Prostate gland (tissue), 2 donors: ENCODE measurements around the gene HOXD11.

ENCODE experiments used
- POLR2A ChIP-seq: fragments of 450-650 bp; IDR thresholded peaks from one replicate; pipeline ENCODE4 v1.6.1; 2016; ENCODE audit warnings: antibody characterized with exemption, mild to moderate bottlenecking
- TF ChIP-seq, protein P1 (sequence below), 4 experiments: fragments of 200-600 bp in 2 of 4; fragments of 450-650 bp in 2 of 4; sonication (generic) in 2 of 4; IDR thresholded peaks; 1 replicate in 3 of 4; 2 replicates in 1 of 4; pipeline ENCODE4 v1.5.1; 2016 to 2019; ENCODE audit warnings: antibody characterized with exemption in 4 of 4, mild to moderate bottlenecking in 2 of 4, moderate library complexity in 2 of 4

GRCh38 chr2:176072951-176073904 lies 33.9 kb upstream of the HOXD11 start:
- TF ChIP-seq, protein P1, sequence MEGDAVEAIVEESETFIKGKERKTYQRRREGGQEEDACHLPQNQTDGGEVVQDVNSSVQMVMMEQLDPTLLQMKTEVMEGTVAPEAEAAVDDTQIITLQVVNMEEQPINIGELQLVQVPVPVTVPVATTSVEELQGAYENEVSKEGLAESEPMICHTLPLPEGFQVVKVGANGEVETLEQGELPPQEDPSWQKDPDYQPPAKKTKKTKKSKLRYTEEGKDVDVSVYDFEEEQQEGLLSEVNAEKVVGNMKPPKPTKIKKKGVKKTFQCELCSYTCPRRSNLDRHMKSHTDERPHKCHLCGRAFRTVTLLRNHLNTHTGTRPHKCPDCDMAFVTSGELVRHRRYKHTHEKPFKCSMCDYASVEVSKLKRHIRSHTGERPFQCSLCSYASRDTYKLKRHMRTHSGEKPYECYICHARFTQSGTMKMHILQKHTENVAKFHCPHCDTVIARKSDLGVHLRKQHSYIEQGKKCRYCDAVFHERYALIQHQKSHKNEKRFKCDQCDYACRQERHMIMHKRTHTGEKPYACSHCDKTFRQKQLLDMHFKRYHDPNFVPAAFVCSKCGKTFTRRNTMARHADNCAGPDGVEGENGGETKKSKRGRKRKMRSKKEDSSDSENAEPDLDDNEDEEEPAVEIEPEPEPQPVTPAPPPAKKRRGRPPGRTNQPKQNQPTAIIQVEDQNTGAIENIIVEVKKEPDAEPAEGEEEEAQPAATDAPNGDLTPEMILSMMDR (IDR thresholded peaks at IDR 0.05), result no peak
- TF ChIP-seq POLR2A, result no peak
